HS-27A (cell line): ENCODE data around the gene RHOD.

ENCODE experiments used
- DNase-seq: peaks from one replicate; pipeline ENCODE4 v3.0.0-alpha.2; 2012; ENCODE audit warnings: low read depth, missing footprints

RHOD gene

DNA sequence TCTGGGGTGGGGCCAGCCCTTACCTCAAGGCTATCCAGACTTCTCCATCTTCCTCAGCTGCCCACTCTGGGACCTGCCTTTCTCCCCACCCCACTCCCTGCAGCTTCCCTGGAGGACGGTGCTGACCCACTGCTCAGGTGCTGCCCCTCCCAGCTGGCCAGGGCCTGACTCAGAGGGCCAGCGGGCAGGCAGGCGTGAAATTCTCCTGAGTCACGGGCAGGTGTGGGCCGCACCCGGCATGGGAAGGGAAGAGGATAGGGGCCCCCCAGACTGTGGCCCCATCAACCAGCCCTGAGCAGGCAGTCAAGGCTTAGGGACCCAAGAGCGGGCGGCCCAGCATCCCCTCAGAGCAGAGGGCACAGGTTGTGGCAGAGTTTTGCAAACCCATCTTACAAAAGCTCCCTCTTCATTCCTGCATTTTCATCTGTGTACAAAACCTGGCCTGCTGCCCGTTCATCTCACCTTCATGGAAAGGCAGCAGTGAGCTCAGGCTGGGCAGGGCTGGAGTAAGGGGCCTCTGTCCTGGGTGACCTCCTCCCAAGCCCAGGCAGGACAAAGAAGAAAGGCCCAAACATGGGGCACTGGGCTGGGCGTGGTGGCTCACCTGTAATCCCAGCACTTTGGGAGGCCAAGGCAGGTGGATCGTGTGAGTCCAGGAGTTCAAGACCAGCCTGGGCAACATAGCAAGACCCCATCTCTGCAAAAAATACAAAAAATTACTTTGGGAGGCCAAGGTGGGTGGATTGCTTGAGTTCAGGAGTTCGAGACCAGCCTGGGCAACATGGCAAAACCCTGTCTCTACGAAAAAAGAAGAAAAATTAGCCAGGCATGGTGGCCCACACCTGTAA lies 6.1 kb downstream of the RHOD start:
- no peak for DNase-seq

DNA sequence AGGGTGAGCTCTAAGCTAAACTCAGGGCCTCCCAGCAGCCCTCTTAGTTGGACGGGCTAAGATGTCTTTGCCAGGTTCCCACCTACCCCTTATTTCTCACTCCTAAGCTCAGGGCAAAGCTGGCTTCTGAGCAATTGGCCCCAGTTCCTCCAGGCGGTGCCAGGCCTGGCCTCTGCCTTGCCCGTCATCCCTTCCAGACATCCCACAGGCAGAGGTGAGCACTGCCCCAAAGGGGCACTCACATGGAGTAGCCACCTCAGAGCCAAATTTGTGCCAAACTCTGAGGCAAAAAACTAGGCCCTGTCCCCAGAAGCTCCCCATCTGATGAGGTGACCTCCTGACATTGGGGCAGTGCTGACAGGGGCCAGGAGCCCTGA lies 9.7 kb downstream of the RHOD start:
- no peak for DNase-seq

DNA sequence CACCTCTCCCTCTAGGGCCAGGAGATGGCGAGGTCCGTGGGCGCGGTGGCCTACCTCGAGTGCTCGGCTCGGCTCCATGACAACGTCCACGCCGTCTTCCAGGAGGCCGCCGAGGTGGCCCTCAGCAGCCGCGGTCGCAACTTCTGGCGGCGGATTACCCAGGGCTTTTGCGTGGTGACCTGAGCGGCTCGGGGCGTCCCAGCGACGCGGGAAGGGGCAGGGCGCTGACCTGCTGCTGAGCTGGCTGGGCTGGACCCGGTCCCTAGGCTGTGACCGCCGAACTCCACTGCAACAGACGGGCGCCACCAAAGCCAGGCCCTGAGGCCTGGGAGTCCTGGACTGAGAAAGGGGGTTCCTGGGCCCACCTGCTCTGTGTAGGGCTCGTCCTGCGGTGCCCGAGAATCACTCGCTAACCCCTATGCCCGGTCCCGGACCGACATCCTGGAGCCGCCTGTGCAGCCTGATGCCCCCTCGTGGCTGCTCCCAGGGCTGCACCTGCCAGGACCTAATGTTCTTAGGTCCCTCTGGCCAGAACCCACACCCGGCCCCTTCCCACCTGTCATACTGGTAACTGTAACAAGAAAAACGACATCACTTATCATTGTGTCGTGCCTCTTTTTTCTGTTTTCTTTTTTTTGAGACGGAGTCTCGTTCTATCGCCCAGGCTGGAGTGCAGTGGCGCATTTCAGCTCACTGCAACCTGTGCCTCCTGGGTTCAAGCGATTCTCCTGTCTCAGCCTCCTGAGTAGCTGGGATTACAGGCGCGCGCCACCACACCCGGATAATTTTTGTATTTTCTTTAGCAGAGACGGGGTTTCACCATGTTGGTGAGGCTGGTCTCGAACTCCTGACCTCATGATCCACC lies 15.0 kb downstream of the RHOD start:
- DNase-seq, result no peak

DNA sequence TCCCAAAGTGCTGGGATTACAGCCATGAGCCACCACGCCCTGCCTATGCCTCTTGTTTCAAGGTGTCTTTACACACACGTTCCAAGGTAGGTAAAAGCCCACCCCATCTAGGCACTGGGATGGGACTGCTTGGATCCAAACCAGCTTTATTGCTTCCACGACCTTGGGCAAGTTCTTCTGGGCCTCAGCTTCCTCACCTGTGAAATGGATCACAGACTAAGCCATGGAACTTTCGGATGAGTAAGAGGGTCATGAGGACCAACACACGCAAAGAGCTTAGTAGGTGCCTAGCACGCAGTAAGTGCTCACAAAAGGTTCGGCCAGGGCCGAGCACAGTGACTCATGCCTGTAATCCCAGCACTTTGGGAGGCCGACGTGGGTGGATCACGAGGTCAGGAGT lies 15.6 kb downstream of the RHOD start:
- no peak for DNase-seq

DNA sequence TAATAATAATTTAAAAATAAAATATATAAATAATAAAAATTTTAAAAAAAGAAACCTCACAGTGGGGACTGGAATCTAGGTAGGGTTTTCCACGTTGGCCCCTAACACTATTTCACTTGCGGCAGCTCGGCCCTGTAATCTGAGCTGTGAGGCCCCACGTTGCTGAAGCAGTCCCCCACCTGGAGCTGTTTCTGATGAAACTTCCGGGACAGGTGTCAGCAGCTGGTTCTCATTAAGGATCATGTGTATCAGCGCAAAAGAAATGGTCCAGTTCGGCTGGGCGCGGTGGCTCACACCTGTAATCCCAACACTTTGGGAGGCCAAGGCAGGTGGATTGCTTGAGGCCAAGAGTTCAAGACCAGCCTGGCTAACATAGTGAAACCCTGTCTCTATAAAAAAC lies 17.3 kb downstream of the RHOD start:
- no peak for DNase-seq

DNA sequence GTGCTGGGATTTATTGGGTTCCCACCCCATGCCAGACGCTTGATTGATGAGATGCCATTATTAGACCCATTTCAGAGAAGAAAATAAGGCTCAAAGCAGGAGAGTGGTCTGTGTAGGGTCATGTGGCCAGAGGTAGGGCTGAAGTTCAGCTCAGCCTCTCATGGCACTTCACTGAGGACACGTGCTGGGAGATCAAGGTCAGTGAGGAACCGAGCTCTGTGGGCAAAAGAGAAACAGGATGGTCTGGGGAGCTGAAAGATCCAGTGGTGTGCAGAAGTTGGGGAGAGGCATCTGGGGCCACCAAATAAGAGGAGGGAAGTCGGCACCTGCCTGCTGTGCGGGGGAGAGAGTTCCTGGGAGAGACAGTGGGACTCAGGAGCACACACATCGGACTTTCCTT lies 19.6 kb downstream of the RHOD start:
- DNase-seq, result no peak

DNA sequence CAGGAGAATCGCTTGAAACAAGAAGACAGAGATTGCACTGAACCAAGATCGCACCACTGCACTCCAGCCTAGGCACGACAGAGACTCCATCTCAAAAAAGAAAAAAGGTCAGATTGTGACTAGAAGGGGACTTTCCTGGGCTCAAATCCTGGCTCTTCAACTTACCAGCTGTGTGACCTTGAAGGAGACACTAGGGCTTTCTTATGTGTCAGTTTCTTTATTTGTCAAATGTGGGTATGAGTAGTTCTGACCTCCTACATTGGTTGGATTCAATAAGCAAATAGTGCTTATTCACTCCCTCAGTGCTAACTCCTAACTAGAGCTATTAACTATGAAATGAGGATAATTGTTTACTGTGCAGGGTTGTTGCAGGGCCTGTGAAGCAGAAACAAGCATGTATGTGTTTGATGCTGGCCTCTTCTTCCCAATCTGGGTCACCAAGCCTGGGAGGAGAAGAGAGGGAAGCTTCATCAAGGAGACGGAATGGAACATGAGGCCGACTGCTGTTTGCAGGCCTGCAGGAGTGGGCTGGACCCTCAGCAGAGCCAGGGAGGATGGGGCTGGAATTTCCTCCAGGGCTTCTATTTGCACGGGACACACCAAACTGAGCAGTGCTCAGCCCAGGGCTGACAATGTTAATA lies 22.5 kb downstream of the RHOD start:
- DNase-seq, result no peak

DNA sequence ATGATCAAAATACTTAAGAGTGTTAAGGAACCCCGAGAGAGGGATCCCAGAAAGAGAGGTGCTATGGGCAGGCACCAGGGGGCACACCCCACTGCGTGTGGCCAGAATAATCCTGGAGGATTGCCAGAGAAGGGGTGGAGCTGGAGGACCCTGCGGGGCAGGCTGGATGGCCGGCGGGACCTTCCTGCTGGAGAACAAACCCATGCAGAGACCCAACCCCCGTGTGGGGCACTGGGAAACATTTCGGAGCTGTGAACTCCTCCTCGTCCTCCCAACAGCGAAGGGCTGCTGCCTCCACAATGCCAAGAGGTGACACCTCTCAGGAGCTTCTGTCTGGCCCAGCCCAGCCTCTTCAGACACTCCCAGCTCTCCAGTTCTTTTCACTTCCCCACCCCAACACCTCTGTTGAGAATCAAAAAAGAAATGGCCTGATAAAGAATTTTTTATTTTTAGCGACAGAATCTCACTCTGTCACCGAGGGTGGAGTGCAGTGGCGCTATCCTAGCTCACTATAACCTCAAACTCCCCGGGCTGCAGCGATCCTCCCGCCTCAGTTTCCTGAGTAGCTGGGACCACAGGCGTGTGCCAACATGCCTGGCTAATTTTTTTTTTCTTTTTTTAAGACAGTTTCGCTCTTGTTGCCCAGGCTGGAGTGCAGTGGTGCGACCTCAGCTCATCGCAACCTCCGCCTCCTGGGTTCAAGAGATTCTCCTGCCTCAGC lies 25.6 kb downstream of the RHOD start:
- no peak for DNase-seq

DNA sequence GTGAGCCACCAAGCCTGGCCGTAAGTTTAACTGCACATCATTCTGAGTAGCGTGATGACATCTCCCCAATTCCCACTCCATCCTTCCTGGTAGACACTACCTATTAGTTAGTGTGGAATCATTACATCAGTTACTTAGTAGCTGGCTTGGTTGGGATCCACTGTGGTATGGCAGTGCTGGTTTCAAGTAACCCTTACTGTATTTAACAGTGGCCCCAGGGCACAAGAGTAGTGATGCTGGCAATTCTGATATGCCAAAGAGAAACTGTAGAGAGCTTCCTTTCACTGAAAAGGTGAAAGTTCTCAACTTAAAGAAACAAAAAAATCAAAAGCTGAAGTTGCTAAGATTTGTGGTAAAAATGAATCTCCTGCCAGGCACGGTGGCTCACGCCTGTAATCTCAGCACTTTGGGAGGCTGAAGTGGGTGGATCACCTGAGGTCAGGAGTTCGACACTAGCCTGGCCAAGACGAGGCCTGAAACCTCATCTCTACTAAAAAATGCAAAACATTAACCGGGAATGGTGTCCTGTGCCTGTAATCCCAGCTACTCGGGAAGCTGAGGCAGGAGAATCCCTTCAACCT lies 27.2 kb downstream of the RHOD start:
- no peak for DNase-seq

DNA sequence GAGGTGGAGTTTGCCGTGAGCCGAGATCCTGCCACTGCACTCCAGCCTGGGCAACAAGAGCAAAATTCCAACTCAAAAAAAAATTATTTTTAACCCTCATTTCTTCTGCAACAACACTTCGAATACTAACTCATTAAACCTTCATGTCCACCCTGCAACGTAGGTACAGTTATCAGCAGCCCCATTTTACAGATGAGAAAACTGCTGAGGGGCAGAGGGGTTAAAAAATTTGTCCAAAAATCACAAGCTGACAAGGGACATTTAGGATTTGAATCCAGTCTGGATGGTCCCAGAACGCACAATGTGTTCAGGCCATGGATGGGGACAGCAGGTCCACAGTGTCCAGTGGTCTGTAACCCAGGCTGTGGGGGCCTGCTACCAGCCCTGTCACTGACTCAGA lies 29.0 kb downstream of the RHOD start:
- DNase-seq, result no peak

DNA sequence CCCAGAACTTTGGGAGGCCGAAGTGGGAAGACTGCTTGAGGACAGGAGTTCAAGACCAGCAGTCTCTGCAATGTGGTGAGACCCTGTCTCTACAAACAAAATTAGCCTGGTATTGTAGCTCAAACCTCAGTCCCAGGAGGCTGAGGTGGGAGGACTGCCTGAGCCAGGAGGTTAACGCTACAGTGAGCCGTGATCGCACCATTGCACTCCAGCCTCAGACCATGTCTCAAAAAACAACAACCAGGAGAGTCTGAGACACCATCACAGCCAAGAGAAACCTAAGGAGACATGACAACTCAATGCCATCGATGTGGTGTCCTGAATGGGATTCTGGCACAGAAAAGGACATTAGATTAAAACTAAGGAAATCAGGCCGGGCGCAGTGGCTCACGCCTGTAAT lies 34.1 kb downstream of the RHOD start:
- no peak for DNase-seq

DNA sequence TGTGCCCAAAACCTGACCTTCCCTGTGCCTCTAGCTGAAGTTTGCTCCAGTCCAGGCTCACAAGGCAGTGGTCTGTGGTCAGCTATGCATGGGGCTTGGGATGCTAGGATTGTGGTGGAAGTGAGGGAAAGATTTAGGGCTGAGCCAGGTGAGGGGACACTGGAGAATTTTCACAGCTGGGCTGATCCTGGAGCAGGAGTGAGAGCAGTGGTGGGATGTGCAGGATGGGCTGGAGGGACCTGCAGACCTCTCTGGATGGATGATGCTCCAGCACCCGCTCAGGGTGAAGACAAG lies 38.5 kb downstream of the RHOD start:
- no peak for DNase-seq

DNA sequence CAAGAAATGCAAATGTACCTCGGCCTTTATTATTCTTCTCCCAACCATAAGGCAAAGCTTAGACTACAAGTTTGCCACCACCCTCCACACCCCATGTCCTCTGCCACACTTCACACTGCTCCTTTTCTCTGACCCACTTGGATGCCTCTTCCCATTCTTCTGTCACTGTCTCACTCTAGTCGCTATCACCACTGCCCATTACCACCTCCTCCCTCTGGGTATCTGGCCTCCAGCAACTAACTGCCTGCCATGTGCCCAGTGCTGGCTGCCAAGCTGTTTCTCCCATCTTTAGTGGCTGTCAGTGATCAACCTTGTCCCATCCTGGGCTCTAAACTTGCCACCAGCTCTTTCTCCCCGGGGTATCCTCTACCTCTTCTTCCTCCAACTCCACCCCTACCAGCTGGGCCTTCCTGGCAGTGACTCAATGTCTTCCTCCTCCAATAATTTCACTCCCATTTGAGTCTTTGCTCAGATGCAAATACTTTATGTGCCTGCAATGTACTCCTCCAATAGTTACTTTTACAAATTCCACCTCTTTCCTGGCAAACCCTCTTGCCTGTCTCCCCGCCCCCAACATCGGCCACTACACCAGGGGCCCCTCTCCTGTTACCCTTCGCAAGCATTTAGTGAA lies 42.3 kb downstream of the RHOD start:
- DNase-seq, result no peak

DNA sequence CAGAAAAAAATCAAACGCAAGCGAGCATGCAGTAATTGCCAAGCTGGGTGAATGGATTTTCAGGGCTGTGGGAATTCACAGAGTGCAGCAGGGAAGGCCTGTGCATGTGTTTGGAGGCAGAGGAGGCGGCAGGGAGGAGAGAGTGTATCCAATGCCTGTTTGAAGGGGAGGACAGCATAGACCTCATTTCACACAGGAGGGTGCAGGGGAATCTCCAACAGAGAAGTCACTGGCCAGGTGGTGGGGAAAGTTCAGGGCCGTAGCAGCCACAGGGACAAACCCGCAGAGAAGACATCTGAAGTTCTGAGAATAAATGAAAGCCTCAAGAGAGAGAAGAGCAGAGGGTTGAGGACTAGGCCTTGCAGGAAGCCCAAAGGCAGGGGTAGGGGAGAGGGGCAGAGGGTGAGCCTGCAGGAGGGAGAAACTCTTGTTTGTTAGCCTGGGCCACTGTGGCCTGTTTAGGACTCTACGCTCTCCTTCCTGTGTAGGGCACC lies 43.2 kb downstream of the RHOD start:
- no peak for DNase-seq

DNA sequence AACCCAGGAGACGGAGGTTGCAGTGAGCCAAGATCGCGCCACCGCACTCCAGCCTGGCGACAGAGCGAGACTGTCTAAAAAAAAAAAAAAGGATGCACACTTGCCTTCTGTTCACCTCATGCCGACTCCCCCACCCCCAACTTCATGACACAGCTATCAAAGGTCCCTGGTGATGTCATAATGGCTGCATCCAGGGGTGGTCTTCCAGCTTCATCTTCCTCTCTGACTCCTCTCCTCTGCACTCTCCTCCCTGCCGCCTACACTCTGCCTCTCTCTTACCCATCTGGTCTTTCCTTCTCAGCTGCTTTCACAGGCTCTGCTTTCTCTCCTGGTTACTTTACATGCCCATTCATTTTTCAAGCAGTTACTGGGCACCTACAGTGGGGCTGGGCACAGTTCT lies 46.0 kb downstream of the RHOD start:
- DNase-seq, result no peak

DNA sequence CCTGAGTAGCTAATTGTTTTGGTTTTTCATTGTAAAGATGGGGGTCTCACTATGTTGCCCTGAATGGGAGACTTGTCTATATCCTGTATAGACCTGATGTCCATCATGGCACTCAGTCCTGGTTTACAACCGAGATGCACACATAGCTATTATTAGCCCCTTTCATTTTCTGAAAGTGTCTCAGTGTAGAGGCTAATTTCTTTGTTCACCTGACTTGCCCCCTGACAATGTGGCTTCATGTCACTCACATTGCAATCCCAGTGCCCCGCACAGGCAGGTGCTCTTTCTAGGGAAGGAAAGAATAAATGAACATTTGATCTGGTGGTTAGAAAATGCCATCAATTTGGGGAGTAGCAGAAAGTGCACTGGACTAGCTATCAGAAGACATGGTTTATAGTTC lies 49.3 kb downstream of the RHOD start:
- DNase-seq, result no peak

DNA sequence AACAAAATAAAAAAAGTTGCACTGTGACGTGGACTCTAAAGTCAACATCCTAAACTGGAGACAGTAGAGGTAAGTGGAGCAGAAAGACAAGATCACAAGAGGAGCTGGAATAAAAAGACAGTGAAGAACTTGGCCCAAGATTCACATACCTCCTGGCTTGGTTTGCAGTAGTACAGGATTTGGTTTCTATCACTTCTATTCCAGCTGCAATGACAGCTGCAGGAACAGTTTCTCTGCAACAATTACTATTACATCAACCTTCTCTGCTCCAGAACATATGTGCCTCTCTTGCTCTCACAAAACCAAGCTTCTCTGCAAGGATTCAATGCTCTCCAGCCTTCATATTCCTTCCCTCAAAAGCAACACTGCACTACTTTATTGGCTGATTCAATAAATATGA lies 54.6 kb downstream of the RHOD start:
- no peak for DNase-seq

DNA sequence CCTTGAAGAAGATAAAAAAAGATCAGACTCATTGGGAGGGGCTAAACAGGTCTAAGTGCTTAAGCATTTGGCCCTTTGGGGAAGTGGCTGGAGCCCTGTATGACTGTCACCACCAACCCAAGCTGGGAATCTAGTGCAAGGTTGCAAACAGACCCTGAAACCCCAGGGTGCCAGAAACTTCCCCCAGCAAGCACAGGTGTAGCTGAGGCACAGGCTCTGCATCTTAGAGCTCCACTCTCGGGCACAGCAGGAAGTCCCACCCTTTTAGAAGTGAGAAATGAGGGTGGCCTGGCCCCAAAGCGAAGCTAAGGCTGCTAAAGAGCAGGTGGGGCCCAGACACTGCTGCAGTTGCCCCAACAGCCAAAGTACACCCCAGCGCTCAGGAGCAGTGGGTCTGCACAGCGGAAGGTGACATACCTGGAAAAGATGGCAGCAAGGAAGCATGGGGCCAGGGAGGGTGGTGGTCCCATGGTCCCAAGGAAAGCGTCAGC lies 56.6 kb downstream of the RHOD start:
- DNase-seq, result no peak

DNA sequence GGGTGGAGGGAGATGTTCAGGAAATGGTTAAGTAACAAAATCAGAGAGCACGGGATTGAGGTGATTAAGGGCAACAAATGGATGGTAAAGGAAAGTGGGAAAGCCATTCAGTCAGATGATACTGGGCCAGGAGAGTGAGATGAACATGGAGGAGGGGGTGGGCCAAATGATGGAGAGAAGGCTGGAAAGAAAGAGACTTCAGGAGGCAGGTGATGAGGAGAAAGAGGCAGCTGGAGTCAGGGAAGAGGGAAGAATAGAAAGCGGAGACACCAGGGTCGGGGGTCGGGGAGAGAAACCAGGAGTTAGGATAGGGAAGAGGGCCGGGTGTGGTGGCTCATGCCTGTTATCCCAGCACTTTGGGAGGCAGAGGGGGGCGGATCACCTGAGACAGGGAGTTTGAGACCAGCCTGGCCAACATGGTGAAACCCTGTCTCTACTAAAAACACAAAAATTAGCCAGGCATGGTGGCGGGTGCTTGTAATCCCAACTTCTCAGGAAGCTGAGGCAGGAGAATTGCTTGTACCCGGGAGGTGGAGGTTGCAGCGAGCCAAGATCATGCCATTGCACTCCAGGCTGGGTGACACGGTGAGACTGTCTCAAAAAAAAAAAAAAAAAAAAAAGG lies 57.7 kb downstream of the RHOD start:
- no peak for DNase-seq

DNA sequence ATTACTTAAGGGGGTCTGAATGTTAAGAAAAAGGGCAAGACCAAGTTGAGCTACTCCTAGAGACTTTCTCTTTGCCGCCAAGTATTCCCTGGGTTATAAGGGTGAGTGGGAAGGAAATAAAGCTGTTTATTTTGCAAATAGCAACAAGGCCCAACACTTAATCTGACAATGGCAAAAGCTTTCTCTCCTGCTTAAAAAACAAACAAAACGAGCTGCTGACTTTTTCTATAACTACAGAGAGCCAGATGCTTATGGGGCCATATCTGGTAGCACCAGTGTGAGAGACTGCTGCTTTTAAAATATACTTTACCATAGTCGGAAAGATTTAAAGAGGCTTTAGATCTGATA lies 60.1 kb downstream of the RHOD start:
- DNase-seq, result no peak

DNA sequence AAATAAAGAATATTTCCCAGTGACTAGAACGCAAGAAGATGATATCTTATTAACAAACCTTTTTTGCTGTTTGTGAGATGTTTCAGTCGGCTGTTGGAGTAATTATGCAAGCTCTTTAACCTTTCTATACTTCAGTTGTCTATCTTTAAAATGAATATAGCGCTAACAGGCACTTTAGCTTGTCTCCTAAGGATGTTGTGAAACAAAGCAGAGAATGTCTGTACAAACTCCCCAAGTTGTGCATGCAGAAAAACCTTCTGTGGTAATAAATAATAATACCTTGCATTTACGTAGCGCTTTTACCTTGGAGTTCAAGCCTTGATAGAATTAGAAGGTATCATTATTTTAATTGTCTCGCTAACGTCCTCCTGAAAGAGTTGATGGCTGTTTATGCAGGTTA lies 60.5 kb downstream of the RHOD start:
- no peak for DNase-seq
